Ascending aorta (tissue), 2 donors: Measurements from ENCODE around the gene SIMC1. TPM values are rescaled to one million over a fixed set of nuclear protein-coding genes. Genes with fewer than 3 reads are reported as not detected.

Experiments
- DNase-seq, 2 donors: peaks; one replicate each; pipeline ENCODE4 v3.0.0-alpha.2; 2019; ENCODE audit warnings: low spot score in 2 of 2
- H3K27ac ChIP-seq, 2 donors: fragments of 200-600 bp; sonication (generic); one replicate each; pipeline ENCODE4 v1.5.1; 2016 to 2017; ENCODE audit warnings: mild to moderate bottlenecking in 1 of 2
- H3K27me3 ChIP-seq: fragments of 200-600 bp; sonication (generic); one replicate; pipeline ENCODE4 v1.5.1; 2017
- H3K36me3 ChIP-seq, 2 donors: fragments of 200-600 bp; sonication (generic); one replicate each; pipeline ENCODE4 v1.5.1; 2016
- H3K4me1 ChIP-seq, 2 donors: fragments of 200-600 bp; sonication (generic); one replicate each; pipeline ENCODE4 v1.5.1; 2016 to 2017; ENCODE audit warnings: mild to moderate bottlenecking in 1 of 2
- H3K4me3 ChIP-seq, 2 donors: fragments of 200-600 bp; sonication (generic); one replicate each; pipeline ENCODE4 v1.5.1; 2016 to 2017; ENCODE audit warnings: mild to moderate bottlenecking in 1 of 2
- H3K9me3 ChIP-seq, 2 donors: fragments of 200-600 bp; sonication (generic); one replicate each; pipeline ENCODE4 v1.5.1; 2016
- CTCF ChIP-seq, 3 experiments: fragments of 200-600 bp in 2 of 3; fragments of 450-650 bp in 1 of 3; sonication (generic) in 2 of 3; IDR thresholded peaks; one replicate each; pipeline ENCODE4 v1.5.1; 2016 to 2019; ENCODE audit warnings: antibody characterized with exemption in 3 of 3, mild to moderate bottlenecking in 1 of 3, moderate library complexity in 1 of 3
- intact Hi-C: fragments of 100-400 bp; cut with DNase I; formaldehyde crosslinking; loops from one replicate; pipeline ENCODE4 v1.15.1; 2023
- total RNA-seq: library from RNA; depleted of rRNA; stranded (reverse); fragments of >200 nt; gene quantifications from one replicate; pipeline ENCODE4 v1.1.0, GENCODE V29; 2016

The SIMC1 gene
- total RNA-seq, 1 donor from 2014 or later, result 3.7 TPM

GRCh38 chr5:176383961-176384360 lies 145.7 kb downstream of the SIMC1 start:
- Histone ChIP-seq H3K4me1 (peaks cover 6 to 27% of the 10 kb centered on the region in 2 donors), H3K9me3 (no peaks in the 10 kb centered on the region), H3K27me3 (no peaks in the 10 kb centered on the region), H3K27ac (no peak overlapping the region), H3K36me3 (peaks cover 21 to 39% of the 10 kb centered on the region in 2 donors), H3K4me3 (no peak overlapping the region)
- no peak for TF ChIP-seq CTCF (IDR thresholded peaks at IDR 0.05)
- intact Hi-C loops, result loop anchor here (10.0 kb wide), 2 partner anchors 261 to 621 kb away; partner anchors contain the start of genes TSPAN17 and UIMC1
- DNase-seq, result no peak

GRCh38 chr5:176384366-176384930 lies 146.2 kb downstream of the SIMC1 start:
- no peak for DNase-seq
- Histone ChIP-seq H3K4me1 (peaks cover 6 to 27% of the 10 kb centered on the region in 2 donors), H3K9me3 (no peaks in the 10 kb centered on the region), H3K27me3 (no peaks in the 10 kb centered on the region), H3K27ac (no peak overlapping the region), H3K4me3 (no peak overlapping the region), H3K36me3 (peaks cover 21 to 39% of the 10 kb centered on the region in 2 donors)
- TF ChIP-seq CTCF (IDR thresholded peaks at IDR 0.05), result no peak
- intact Hi-C loops, result loop anchor here (10.0 kb wide), 2 partner anchors 260 to 620 kb away; partner anchors contain the start of genes TSPAN17 and UIMC1

- intact Hi-C loops, result loop anchor here (10.0 kb wide), 2 partner anchors 260 to 620 kb away; partner anchors contain the start of genes TSPAN17 and UIMC1
- TF ChIP-seq CTCF (IDR thresholded peaks at IDR 0.05), result no peak
- Histone ChIP-seq H3K36me3 (peaks cover 21 to 39% of the 10 kb centered on the region in 2 donors), H3K27me3 (no peaks in the 10 kb centered on the region), H3K4me3 (no peak overlapping the region), H3K27ac (no peak overlapping the region), H3K4me1 (peaks cover 6 to 31% of the 10 kb centered on the region in 2 donors), H3K9me3 (no peaks in the 10 kb centered on the region)
- no peak for DNase-seq
Observed at GRCh38 chr5:176384991-176385390, 146.8 kb downstream of the SIMC1 start.

GRCh38 chr5:176386491-176386890 lies 148.3 kb downstream of the SIMC1 start:
- H3K9me3 ChIP-seq, result no peaks in the 10 kb centered on the region
- no peak for DNase-seq
- TF ChIP-seq CTCF (IDR thresholded peaks at IDR 0.05), result no peak
- no peak overlapping the region for H3K4me3 ChIP-seq
- H3K36me3 ChIP-seq, result peaks cover 24 to 47% of the 10 kb centered on the region in 2 donors
- intact Hi-C loops, result loop anchor here (10.0 kb wide), 2 partner anchors 258 to 618 kb away; partner anchors contain the start of genes TSPAN17 and UIMC1
- no peak overlapping the region for H3K27ac ChIP-seq
- peaks cover 6 to 24% of the 10 kb centered on the region in 2 donors for H3K4me1 ChIP-seq
- no peaks in the 10 kb centered on the region for H3K27me3 ChIP-seq

- Histone ChIP-seq H3K36me3 (peaks cover 30 to 51% of the 10 kb centered on the region in 2 donors), H3K9me3 (no peaks in the 10 kb centered on the region), H3K4me1 (peaks cover 6 to 16% of the 10 kb centered on the region in 2 donors), H3K27ac (no peak overlapping the region), H3K27me3 (no peaks in the 10 kb centered on the region), H3K4me3 (peak overlapping the region; percentile 67)
- no peak for DNase-seq
- intact Hi-C loops, result loop anchor here (10.0 kb wide), 2 partner anchors 257 to 617 kb away; partner anchors contain the start of genes TSPAN17 and UIMC1
- no peak for TF ChIP-seq CTCF (IDR thresholded peaks at IDR 0.05)
Observed at GRCh38 chr5:176387384-176387925, 149.2 kb downstream of the SIMC1 start.
